IPS DF 4.7 (cell line): Measurements from ENCODE around the gene RNF220.

ENCODE experiments used
- DNase-seq: peaks from one replicate; pipeline ENCODE4 v3.0.0-alpha.2; 2013; ENCODE audit warnings: low spot score; ENCODE audit errors: extremely low read depth

RNF220 gene

GRCh38 chr1:44606701-44607281 lies 201.7 kb downstream of the RNF220 start:
- DNase-seq = no peak

- DNase-seq = no peak
Measured at GRCh38 chr1:44608141-44608540, 203.1 kb downstream of the RNF220 start.

GRCh38 chr1:44609412-44609767 lies 204.3 kb downstream of the RNF220 start:
- no peak for DNase-seq

GRCh38 chr1:44609768-44610526 lies 204.9 kb downstream of the RNF220 start:
- no peak for DNase-seq

GRCh38 chr1:44610527-44611148 lies 205.6 kb downstream of the RNF220 start:
- no peak for DNase-seq

GRCh38 chr1:44611419-44611818 lies 206.4 kb downstream of the RNF220 start:
- no peak for DNase-seq

DNA sequence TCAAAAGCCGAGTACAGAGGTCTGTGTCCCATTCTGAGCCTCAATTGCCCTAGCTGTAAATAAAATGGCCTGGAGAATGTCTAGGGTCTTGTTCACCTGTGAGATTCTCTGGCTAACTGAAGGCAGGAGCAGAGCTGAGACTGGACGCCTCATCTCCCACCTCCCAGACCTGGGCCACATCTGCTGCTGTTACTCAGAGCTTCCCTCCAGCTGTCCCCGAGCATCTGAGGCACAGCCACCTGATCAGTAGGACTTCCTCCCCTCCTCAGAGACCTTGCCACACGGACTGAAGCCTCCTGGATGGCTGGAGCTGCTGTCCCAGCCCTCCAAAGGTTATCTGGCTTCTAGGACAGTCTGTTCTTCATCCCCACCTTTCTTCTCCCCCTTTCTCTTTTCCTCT lies 206.8 kb downstream of the RNF220 start:
- DNase-seq = no peak

DNA sequence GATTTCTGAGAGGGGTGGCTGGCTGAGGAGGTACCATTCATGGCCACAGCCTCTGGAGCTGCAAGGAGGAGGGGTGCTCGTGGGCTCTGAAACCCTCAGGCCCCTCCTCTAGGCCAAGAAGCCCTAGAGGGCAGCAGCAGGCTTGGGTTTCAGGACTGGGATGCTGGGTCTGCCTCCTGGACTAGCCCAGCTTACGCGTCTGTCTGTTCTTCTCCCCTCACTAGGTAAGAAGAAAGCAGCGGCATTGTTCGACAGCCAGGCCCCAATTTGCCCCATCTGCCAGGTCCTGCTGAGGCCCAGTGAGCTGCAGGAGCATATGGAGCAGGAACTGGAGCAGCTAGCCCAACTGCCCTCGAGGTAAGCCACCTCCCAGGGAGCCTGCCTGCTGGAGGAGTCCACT lies 208.9 kb downstream of the RNF220 start:
- DNase-seq = no peak

GRCh38 chr1:44616284-44616990 lies 211.4 kb downstream of the RNF220 start:
- no peak for DNase-seq

DNA sequence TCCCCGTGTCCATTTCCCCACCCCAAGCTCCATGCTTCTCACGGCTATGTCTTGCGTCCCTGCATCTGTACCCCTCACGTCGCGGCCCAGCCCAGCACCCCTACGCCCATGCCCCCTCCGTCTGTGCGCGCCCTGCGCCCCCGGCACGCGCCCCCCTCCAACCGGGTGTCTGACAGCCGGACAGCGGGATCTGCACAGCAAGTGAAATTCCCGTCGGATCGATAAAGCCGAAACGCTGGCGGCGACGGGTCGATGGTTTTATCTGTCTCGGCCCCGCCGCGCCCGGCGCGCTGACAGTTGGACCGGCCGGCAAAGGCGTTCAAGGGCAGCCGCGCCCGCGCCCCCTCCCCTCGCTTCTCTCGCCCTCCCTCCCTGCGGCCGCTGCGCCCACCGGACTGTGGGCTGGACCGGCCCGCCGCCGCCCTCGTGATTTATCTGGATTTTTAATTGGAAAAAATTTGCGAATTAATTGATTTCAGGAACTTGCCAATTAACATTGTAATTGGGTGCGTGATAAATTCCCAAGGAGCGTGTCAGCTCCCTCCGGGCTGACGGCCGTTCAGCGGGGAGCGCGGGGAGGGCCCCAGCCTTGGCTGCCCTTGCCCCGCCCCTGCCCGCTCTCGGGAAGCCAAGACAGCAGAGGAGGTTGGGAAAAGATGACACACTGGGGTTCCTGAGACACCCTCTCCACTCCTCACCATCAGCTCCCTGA lies 212.1 kb downstream of the RNF220 start:
- DNase-seq = no peak

- DNase-seq = no peak
Measured at GRCh38 chr1:44617703-44618029, 212.6 kb downstream of the RNF220 start.

DNA sequence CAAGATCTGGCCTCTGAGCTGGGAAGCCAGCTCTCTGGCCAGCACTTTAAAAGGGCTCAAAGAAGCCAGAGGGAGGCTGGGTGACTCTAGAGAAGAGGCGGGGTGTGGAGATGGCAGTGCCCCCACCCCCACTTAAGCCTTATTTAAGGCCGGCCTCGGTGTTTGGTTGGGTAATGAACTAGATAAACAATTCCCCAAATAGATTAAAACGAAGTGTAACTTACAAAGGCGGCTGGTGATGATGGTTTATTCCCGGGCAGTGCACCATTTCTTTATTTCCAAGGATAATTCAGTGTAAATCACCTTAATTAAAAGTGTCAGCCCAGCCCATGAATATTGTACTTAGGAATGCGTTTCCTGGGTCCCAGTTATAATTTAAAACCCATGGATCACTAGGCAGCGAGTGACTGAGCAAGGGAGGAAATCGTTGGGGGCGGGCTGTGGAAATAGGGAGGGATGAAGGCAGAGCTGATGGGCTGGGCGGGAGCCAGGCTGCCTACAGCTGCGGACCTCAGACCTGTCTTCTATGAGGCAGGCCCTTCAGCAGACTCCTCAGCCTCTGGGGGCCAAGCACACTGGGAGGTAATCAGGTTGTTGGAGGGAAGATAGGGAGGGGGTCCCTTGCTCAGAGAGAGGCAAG lies 214.3 kb downstream of the RNF220 start:
- DNase-seq = no peak

GRCh38 chr1:44620072-44620471 lies 215.0 kb downstream of the RNF220 start:
- no peak for DNase-seq

DNA sequence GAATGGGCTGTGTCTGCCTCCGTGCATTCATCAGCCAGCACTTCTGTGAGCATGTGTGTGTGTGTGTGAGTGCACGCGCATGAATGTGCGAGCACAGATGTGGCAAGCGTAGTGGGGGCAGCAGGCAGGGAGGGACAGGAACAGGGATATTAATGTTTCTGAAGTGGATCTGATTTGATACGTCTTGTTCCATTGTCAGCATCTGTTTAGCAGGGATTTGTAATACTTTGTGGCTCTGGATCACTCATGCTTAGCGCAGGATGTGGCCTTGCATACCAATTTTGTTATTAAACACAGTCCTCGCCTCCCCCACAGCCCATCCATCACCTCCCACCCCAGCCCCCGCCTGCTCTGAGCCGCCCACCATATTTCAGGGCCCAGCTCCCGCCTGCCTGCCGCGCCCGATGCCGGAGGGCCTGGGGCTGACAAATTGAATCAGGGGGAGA lies 216.8 kb downstream of the RNF220 start:
- DNase-seq = no peak

GRCh38 chr1:44624268-44624901 lies 219.3 kb downstream of the RNF220 start:
- DNase-seq = no peak

- DNase-seq = no peak
Measured at GRCh38 chr1:44625348-44625747, 220.3 kb downstream of the RNF220 start.

GRCh38 chr1:44628962-44629756 lies 224.1 kb downstream of the RNF220 start:
- no peak for DNase-seq

DNA sequence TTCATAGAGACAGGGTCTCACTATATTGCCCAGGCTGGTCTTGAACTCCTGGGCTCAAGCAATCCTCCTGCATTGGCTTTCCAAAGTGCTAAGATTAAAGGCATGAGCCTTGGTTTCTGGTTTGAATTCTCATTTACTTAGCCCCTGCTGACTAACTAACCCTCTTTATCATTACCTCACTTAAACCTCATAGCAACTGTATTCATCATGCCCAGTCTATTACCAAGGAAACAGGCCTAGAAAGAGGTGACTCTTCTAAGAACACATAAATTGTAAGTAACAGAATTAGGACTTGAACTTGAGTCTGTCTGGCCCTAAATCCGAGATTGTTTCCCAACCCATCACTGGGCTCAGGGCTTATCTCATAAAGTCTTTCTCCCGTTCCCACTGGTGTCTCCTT lies 225.1 kb downstream of the RNF220 start:
- no peak for DNase-seq

DNA sequence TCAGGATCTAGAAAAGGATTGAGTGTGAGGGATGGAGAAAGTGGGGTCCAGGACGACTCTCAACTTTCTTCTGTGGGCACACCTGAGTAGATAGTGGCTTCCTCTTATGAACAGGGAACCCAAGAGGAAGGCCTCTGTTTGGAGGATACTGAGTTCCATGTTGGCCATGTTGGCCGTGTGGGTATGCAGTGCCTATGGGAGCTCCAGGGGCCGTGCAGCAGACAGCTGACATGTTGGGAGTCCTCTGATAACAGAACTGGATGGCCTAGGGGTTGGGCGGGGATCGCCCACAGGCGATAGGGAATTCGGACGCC lies 226.2 kb downstream of the RNF220 start:
- DNase-seq = no peak
